GM18858 (cell line): ENCODE results near the gene PLCB1.

ENCODE experiments used
- ATAC-seq: cut with Tn5 transposase; IDR thresholded peaks from one replicate; pipeline ENCODE4 v1.9.1; 2021; ENCODE audit not compliant: unreplicated experiment

The PLCB1 gene

GRCh38 chr20:8474027-8474668 lies 342.1 kb downstream of the PLCB1 start:
- ATAC-seq = no peak

- no peak for ATAC-seq
These were observed 344.0 kb downstream of the PLCB1 start for GRCh38 chr20:8476021-8476420.

- ATAC-seq = no peak
These were observed 348.5 kb downstream of the PLCB1 start for GRCh38 chr20:8480597-8480996.

- ATAC-seq = no peak
These were observed 355.6 kb downstream of the PLCB1 start for GRCh38 chr20:8487696-8488095.

DNA sequence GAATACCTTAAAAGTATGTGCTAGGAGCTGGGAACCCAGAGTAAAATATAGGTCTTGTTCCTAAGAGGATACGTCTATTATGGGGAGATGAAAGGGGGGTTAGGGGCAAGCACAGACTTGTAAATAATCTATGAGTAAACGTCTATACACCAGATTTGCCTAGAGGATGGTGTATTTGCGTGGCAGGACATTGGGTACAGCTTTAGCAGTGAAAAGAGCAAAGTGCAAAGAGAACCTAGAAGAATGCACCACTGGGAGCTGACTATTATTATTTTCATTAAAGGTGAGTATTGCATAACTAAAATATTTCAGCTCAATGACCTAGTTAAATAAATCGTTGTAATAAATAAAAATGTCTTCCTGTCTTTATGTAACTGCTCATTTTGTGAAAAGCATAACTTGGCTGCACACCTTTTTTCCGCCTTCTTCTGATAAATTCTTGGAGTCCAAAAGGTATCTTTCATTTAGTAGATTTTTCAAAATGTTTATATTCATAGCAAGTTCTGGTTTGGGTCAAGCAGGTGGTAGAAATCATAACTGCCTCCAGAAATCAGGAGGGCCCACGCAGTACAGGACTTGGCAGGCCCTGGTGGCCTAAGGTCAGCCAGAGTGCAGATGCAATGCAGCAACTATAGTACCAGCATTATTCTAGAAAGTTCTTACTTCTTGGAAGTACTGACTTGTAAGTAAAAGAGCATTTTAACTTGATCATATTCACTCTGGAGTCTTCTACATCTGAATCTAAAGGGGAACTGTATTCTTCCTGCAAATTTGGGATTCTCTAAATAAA lies 357.2 kb downstream of the PLCB1 start:
- no peak for ATAC-seq

GRCh38 chr20:8490076-8490830 lies 358.2 kb downstream of the PLCB1 start:
- ATAC-seq = no peak

DNA sequence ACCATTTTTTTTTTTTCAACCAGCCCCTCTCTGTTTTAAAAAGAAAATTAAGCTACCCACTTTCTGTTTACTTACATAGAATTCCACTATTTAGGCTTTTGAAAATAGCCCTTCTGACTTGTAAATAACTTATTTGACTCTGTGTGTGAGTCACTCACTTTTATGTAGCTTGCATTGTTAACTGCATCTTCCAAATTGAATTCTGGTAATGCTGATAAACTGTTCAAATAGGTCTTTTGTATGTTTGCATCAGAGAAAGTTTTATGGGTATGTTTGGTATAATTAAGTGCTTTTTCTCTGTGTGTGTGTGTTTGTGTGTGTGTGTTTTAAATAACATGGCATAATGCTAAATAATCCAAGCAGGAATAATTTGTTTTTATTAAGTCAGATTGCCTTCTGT lies 360.1 kb downstream of the PLCB1 start:
- no peak for ATAC-seq

- ATAC-seq = no peak
These were observed 366.5 kb downstream of the PLCB1 start for GRCh38 chr20:8498571-8498970.

- no peak for ATAC-seq
These were observed 372.0 kb downstream of the PLCB1 start for GRCh38 chr20:8504030-8504429.

DNA sequence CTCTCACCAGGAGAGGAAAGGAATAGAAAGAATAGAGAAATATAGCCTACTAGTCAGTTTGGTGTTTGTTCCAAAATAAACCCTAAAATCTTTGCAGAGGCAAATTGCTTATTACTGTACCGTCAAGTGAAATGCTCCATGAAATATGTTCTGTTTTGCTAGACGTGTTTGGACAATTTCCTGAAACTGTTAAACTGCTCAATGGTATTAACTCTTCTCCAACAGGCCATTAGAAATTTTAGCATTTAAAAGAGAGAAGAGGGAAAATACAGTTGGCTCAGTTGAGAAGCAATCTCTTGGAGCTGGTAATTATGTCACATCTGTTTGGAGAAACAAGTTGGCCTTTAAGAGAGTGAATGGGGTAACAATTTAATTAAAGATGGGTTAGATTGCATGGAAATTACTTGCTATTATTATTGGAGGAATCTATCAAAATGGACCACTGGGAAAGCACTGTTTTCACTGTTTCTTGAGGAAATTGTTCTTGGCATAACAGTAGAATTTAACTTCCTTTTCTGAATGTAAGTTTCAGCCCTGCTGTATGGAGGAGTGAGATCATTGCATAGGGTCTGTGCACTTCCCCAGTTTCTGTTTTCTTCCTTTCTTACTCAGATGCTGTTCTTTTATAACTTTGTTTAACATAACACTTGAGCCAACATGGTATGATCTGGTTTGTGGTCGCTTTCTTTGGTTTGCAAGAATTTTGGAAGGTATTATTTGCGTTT lies 373.6 kb downstream of the PLCB1 start:
- ATAC-seq = no peak

GRCh38 chr20:8507231-8507630 lies 375.2 kb downstream of the PLCB1 start:
- no peak for ATAC-seq

- no peak for ATAC-seq
These were observed 377.7 kb downstream of the PLCB1 start for GRCh38 chr20:8509809-8510208.

DNA sequence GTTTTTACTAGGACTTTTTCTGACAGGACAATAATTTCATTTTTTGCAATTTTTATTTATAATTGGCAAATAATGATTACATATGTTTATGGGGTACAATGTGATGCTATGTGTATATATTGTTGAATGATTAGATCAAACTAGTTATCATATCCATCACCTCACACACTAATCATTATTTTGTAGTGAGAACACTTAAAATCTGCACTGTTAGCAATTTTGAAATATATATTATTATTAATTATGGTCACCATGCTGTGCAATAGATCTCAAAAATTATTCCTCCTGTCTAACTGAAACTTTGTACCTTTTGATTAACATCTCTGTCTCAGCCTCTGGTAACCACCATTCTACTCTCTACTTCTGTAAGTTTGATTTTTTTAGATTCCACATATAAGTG lies 378.7 kb downstream of the PLCB1 start:
- ATAC-seq = no peak

DNA sequence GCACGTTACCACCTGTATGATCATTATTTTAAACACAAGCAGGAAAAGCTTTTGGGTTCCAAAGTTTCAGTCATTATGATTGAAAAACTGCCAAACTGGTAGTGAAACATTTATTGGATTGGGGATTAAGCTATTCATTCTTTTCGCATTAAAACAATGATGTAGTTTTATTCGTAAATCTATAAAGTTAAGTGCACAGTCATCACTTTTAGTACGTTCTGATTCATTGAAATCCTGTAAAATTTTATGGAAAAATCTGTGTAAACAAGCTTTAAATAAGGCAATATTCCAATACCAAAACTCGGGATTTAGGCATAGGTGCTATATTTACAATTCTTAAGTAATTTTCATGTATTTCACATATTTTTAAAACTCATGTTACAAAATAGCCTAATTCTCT lies 379.9 kb downstream of the PLCB1 start:
- no peak for ATAC-seq

- no peak for ATAC-seq
These were observed 383.9 kb downstream of the PLCB1 start for GRCh38 chr20:8515810-8516435.

- ATAC-seq = no peak
These were observed 386.8 kb downstream of the PLCB1 start for GRCh38 chr20:8518878-8519277.

- no peak for ATAC-seq
These were observed 387.8 kb downstream of the PLCB1 start for GRCh38 chr20:8519887-8520286.

DNA sequence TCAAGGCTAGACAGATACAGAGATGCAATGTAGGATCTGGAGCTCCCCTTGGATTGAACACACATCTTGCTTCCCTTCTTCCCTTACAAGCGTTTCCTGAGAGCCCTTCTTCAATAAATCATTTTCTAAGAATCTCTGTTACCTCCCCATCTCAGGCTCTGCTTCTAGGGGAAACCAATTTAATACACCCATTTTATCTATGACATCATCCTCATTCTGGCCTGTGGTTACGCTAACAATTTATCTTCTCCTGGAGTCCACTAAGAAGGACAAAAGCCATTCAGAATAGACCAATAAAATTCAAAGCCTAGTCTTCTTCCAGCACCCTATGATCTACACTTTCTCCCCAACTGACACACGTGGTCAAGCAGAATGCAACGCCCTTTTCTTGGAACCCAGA lies 390.1 kb downstream of the PLCB1 start:
- ATAC-seq = no peak

DNA sequence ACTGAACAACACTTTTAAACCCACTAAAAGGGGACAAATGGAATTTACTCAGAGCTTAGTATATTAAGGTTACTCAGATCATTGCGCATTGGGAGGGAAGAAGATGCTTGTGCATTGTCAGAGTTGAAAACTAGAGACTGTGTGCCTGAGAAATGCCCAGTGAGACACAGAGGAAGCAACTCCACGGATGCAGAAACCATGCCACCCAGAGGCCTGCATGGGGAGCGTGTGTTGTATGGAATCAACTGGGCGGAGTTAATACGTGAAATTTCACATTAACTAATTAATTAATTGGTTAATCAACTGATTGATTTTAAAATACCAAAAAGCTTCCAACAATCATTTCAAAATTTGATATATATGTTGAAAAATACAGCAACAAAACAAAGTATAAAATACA lies 391.6 kb downstream of the PLCB1 start:
- no peak for ATAC-seq

DNA sequence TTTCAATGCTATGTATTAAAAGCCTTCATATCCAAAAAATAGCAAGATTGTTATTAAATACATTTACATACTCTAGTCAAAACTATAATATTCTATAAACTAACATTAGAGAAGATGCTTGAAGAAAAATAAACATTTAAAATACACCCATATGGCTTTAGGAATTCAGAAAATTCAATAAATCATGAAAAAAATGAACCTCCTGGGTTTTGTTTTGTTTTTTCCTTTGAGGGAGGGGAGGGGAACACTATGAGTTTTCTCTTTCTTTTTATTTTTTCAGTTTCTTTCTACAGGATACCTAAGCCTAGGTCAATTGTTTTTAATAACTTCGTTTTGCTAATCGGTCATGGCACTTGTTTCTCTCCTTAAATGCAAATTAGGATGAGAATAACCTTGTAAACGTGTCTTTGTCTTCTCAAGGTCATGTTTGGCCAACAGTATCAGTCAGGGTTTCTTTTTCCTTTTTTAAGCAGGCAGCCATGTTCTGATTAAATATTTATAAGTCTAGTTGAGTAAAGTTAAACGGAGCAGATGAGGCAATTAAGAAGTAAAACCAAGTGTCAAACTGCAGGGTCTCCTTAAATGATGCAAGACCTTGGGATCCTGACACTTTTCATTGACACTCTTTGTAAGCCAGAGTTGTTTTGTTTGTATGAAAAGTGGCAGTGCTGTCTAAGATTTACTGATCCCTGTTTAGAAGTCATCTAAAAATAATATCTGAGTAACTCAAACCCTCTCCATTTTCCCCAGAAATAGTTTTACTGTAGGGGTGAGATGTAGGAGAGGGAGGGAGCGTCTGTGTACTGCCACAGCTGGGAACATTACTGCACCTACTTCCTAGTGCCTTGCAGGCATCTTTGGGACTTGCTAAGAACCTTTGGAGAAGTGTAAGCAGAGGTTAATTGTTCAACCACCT lies 392.3 kb downstream of the PLCB1 start:
- ATAC-seq = no peak
